ENCODE measurements around the gene HSD17B11.

- TF ChIP-seq POLR2A (IDR thresholded peaks at IDR 0.05; ENCODE audit: low read depth, low read length) (no peak), POLR2AphosphoS5 (IDR thresholded peaks at IDR 0.05; ENCODE audit: low read depth, low read length) (no peak)
Observed at GRCh38 chr4:87405211-87405820, 14.3 kb upstream of the HSD17B11 start.
